ENCODE data around the gene BLZF1. TPM values are rescaled to one million over a fixed set of nuclear protein-coding genes. Genes with fewer than 3 reads are reported as not detected.

BLZF1 gene
- polyA plus RNA-seq, 1 donor from 2014 or later: 19.9 TPM

DNA sequence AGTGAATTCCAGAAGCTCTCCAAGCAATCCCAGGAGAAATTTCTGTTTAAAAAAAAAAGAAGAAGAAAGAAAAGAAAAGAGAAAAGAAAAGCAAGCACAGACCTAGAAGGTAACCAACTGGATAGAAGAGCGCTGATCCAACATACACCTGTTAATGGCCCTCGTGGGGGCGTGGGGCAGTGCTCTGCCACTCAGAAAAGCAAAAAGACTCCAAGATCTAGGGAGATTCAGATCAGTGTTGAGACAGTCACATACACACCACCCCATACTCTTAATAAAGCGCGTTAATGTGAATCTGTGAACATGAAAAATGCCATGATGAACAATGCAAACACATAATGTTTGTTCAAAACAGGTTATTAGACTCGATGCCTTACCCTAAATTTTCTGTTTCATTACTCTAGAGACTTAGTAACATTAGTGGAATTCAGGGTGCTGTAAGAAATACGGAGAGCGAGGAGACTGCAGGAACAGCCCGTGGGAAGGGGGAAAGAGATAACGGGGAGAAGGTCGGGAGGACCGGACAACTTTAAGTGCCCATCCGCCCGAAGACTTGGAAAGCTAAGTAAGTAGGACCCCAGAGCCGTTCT is 804 bp upstream of the BLZF1 start:
- TF ChIP-seq, protein P1, sequence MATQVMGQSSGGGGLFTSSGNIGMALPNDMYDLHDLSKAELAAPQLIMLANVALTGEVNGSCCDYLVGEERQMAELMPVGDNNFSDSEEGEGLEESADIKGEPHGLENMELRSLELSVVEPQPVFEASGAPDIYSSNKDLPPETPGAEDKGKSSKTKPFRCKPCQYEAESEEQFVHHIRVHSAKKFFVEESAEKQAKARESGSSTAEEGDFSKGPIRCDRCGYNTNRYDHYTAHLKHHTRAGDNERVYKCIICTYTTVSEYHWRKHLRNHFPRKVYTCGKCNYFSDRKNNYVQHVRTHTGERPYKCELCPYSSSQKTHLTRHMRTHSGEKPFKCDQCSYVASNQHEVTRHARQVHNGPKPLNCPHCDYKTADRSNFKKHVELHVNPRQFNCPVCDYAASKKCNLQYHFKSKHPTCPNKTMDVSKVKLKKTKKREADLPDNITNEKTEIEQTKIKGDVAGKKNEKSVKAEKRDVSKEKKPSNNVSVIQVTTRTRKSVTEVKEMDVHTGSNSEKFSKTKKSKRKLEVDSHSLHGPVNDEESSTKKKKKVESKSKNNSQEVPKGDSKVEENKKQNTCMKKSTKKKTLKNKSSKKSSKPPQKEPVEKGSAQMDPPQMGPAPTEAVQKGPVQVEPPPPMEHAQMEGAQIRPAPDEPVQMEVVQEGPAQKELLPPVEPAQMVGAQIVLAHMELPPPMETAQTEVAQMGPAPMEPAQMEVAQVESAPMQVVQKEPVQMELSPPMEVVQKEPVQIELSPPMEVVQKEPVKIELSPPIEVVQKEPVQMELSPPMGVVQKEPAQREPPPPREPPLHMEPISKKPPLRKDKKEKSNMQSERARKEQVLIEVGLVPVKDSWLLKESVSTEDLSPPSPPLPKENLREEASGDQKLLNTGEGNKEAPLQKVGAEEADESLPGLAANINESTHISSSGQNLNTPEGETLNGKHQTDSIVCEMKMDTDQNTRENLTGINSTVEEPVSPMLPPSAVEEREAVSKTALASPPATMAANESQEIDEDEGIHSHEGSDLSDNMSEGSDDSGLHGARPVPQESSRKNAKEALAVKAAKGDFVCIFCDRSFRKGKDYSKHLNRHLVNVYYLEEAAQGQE (IDR thresholded peaks at IDR 0.05; ENCODE audit: borderline replicate concordance): peak; percentile 55
- no peak for TF ChIP-seq RAD21 (conservative IDR thresholded peaks at IDR 0.05)
- TF ChIP-seq TAF1 (IDR thresholded peaks at IDR 0.05; ENCODE audit: low read depth): no peak
- H3K9me3 ChIP-seq (ENCODE audit: low read length): no peaks in the 10 kb centered on the region
- H2AFZ ChIP-seq (ENCODE audit: low read depth, low read length): peak overlapping the region; percentile 97
- H3K27me3 ChIP-seq (ENCODE audit: insufficient read depth, low read depth, low read length): no peaks in the 10 kb centered on the region
- peak overlapping the region; percentile 82 for H3K4me3 ChIP-seq (ENCODE audit: low read length)
- H3K9me2 ChIP-seq (ENCODE audit: insufficient read depth, low read length): no peaks in the 10 kb centered on the region
- no peaks in the 10 kb centered on the region for H3F3A ChIP-seq (ENCODE audit: insufficient read depth, low read length, poor library complexity, severe bottlenecking)
- H3K27ac ChIP-seq (ENCODE audit: low read length): peak overlapping the region; percentile 82
- peaks cover 50% of the 10 kb centered on the region for H3K79me2 ChIP-seq (replicated peaks; ENCODE audit: insufficient read depth, low read length)
- H3K9ac ChIP-seq (ENCODE audit: low read length): peak overlapping the region; percentile 77
- no peaks in the 10 kb centered on the region for H4K20me1 ChIP-seq (ENCODE audit: insufficient read depth)
- H3K36me3 ChIP-seq (ENCODE audit: insufficient read depth, low read length): no peaks in the 10 kb centered on the region
- peak overlapping the region; percentile 60 for H3K4me2 ChIP-seq (ENCODE audit: low read length)

GRCh38 chr1:169368406-169368769 is 393 bp downstream of the BLZF1 start:
- Histone ChIP-seq H3K4me3 (ENCODE audit: low read length) (peak overlapping the region; percentile 82), H3K9me3 (ENCODE audit: low read length) (no peaks in the 10 kb centered on the region), H3K9ac (ENCODE audit: low read length) (peak overlapping the region; percentile 77), H3K27me3 (ENCODE audit: insufficient read depth, low read depth, low read length) (no peaks in the 10 kb centered on the region), H3K36me3 (ENCODE audit: insufficient read depth, low read length) (peaks cover 3% of the 10 kb centered on the region), H3K27ac (ENCODE audit: low read length) (peak overlapping the region; percentile 82), H3K79me2 (replicated peaks; ENCODE audit: insufficient read depth, low read length) (peaks cover 43% of the 10 kb centered on the region), H2AFZ (ENCODE audit: low read depth, low read length) (peak overlapping the region; percentile 97), H3K9me2 (ENCODE audit: insufficient read depth, low read length) (no peaks in the 10 kb centered on the region), H3F3A (ENCODE audit: insufficient read depth, low read length, poor library complexity, severe bottlenecking) (no peaks in the 10 kb centered on the region), H4K20me1 (ENCODE audit: insufficient read depth) (no peaks in the 10 kb centered on the region), H3K4me2 (ENCODE audit: low read length) (peak overlapping the region; percentile 90)
- TF ChIP-seq SMC3 (conservative IDR thresholded peaks at IDR 0.05; ENCODE audit: poor library complexity) (no peak), TAF1 (IDR thresholded peaks at IDR 0.05; ENCODE audit: low read depth) (no peak), EP300 (conservative IDR thresholded peaks at IDR 0.05; ENCODE audit: poor library complexity, severe bottlenecking) (no peak), RAD21 (conservative IDR thresholded peaks at IDR 0.05) (no peak), MXI1 (conservative IDR thresholded peaks at IDR 0.05; ENCODE audit: poor library complexity, severe bottlenecking) (no peak), POLR2AphosphoS5 (IDR thresholded peaks at IDR 0.05) (no peak), EZH2 (IDR thresholded peaks at IDR 0.05; ENCODE audit: borderline replicate concordance, insufficient read depth, low read length, poor library complexity, severe bottlenecking) (no peak)
- TF ChIP-seq, protein P2, sequence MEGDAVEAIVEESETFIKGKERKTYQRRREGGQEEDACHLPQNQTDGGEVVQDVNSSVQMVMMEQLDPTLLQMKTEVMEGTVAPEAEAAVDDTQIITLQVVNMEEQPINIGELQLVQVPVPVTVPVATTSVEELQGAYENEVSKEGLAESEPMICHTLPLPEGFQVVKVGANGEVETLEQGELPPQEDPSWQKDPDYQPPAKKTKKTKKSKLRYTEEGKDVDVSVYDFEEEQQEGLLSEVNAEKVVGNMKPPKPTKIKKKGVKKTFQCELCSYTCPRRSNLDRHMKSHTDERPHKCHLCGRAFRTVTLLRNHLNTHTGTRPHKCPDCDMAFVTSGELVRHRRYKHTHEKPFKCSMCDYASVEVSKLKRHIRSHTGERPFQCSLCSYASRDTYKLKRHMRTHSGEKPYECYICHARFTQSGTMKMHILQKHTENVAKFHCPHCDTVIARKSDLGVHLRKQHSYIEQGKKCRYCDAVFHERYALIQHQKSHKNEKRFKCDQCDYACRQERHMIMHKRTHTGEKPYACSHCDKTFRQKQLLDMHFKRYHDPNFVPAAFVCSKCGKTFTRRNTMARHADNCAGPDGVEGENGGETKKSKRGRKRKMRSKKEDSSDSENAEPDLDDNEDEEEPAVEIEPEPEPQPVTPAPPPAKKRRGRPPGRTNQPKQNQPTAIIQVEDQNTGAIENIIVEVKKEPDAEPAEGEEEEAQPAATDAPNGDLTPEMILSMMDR (IDR thresholded peaks at IDR 0.05; ENCODE audit: poor library complexity, severe bottlenecking): no peak
- TF ChIP-seq, protein P1 (IDR thresholded peaks at IDR 0.05; ENCODE audit: borderline replicate concordance): no peak

All from neural cell (in vitro differentiated cells).